A549 (cell line): ENCODE measurements around the gene KIAA0513. TPM values are rescaled to one million over a fixed set of nuclear protein-coding genes. Genes with fewer than 3 reads are reported as not detected.

ENCODE experiments used
- ATAC-seq, 2 experiments: fragments of 200-7000 bp in 1 of 2; fragments of >200 bp in 1 of 2; cut with Nextera tagmentation in 1 of 2; cut with Tn5 transposase in 1 of 2; 3 replicates each; pipeline versions ENCODE4 v1.8.0 to v1.9.1; 2018 to 2020; ENCODE audit warnings: mild to moderate bottlenecking in 1 of 2, moderate library complexity in 1 of 2
- CTCF ChIA-PET: fragments of 300-600 bp; sonication (Branson Sonifier 250); formaldehyde crosslinking; extraction: SDS; loops from one replicate; lab custom pipeline; 2021; ENCODE audit warnings: antibody characterized with exemption, inconsistent platforms; lab: Yijun Ruan, JAX
- POLR2A ChIA-PET: fragments of 350-600 bp; formaldehyde crosslinking; extraction: SDS; loops from one replicate; lab custom pipeline; 2021; ENCODE audit warnings: antibody characterized with exemption, inconsistent platforms; lab: Yijun Ruan, JAX
- DNase-seq, 2 experiments: peaks; one replicate each; pipeline versions ENCODE4 v3.0.0 to v3.0.0-alpha.2; 2011 to 2016; ENCODE audit warnings: low read depth in 1 of 2, low spot score in 1 of 2
- FAIRE-seq: peaks from 2 replicates; lab custom pipeline; 2011; peaks lifted over from hg19 to GRCh38; lab: Jason Lieb, UNC
- H3K27ac ChIP-seq, 2 experiments: fragments of >200 bp; sonication (Bioruptor Twin); formaldehyde crosslinking; 3 replicates each; pipeline ENCODE4 v1.5.1; 2016 to 2017
- H3K4me1 ChIP-seq: fragments of >200 bp; sonication (Bioruptor Twin); formaldehyde crosslinking; 3 replicates; pipeline ENCODE4 v1.6.1; 2016
- H3K4me2 ChIP-seq: fragments of >200 bp; sonication (Bioruptor Twin); formaldehyde crosslinking; 3 replicates; pipeline ENCODE4 v1.6.1; 2016
- H3K4me3 ChIP-seq: fragments of >200 bp; sonication (Bioruptor Twin); formaldehyde crosslinking; 3 replicates; pipeline ENCODE4 v1.5.1; 2016
- H3K9me3 ChIP-seq: fragments of >200 bp; sonication (Bioruptor Twin); formaldehyde crosslinking; 3 replicates; pipeline ENCODE4 v1.6.1; 2016
- BHLHE40 ChIP-seq: IDR thresholded peaks from 2 replicates; pipeline ENCODE4 v1.6.1; 2012; ENCODE audit warnings: low read depth, low read length, inconsistent platforms
- CBX2 ChIP-seq: fragments of 200-600 bp; sonication (generic); IDR thresholded peaks from 2 replicates; pipeline ENCODE4 v1.6.1; 2016; ENCODE audit warnings: low read depth, mild to moderate bottlenecking, borderline replicate concordance
- CEBPB ChIP-seq, 2 experiments: fragments of >200 bp in 1 of 2; sonication (Bioruptor Twin) in 1 of 2; formaldehyde crosslinking in 1 of 2; IDR thresholded peaks; 2 replicates each; pipeline ENCODE4 v1.6.1; 2012 to 2016
- CHD4 ChIP-seq: fragments of 200-600 bp; sonication (generic); IDR thresholded peaks from 2 replicates; pipeline ENCODE4 v1.6.1; 2016; ENCODE audit warnings: antibody characterized with exemption, mild to moderate bottlenecking, borderline replicate concordance
- EHMT2 ChIP-seq: fragments of 200-600 bp; sonication (generic); IDR thresholded peaks from 2 replicates; pipeline ENCODE4 v1.6.1; 2016; ENCODE audit warnings: antibody characterized with exemption, low read depth, mild to moderate bottlenecking, moderate library complexity
- GATA3 ChIP-seq: IDR thresholded peaks from 2 replicates; pipeline ENCODE4 v1.6.1; 2012; ENCODE audit warnings: borderline replicate concordance
- HDAC2 ChIP-seq: fragments of 200-600 bp; sonication (generic); IDR thresholded peaks from 2 replicates; pipeline ENCODE4 v1.6.1; 2016
- HOXB13 ChIP-seq: fragments of 250-450 bp; sonication (Bioruptor Pico); IDR thresholded peaks from 2 replicates; pipeline ENCODE4 v1.5.0; 2020; ENCODE audit warnings: low read depth, mild to moderate bottlenecking, moderate library complexity
- MYC ChIP-seq: IDR thresholded peaks from 2 replicates; pipeline ENCODE4 v1.6.1; 2012; ENCODE audit warnings: mild to moderate bottlenecking, inconsistent platforms, low read length, improper control_type of control experiment, borderline replicate concordance
- NR3C1 ChIP-seq: fragments of >200 bp; sonication (Bioruptor Twin); formaldehyde crosslinking; IDR thresholded peaks from 3 replicates; pipeline ENCODE4 v1.6.1; 2017
- PHF8 ChIP-seq: fragments of 200-600 bp; sonication (generic); IDR thresholded peaks from 2 replicates; pipeline ENCODE4 v1.6.1; 2016; ENCODE audit warnings: low read depth, mild to moderate bottlenecking, antibody characterized with exemption, moderate library complexity, borderline replicate concordance
- RARB ChIP-seq: fragments of 250-450 bp; sonication (Bioruptor Pico); IDR thresholded peaks from 2 replicates; pipeline ENCODE4 v1.8.0; 2021; ENCODE audit warnings: mild to moderate bottlenecking, moderate library complexity
- RNF2 ChIP-seq: fragments of 200-600 bp; sonication (generic); IDR thresholded peaks from 2 replicates; pipeline ENCODE4 v1.6.1; 2016; ENCODE audit warnings: low read depth, mild to moderate bottlenecking, antibody characterized with exemption, moderate library complexity, borderline replicate concordance
- TFCP2L1 ChIP-seq: fragments of 250-450 bp; sonication (Bioruptor Pico); IDR thresholded peaks from 2 replicates; pipeline ENCODE4 v1.5.0; 2021; ENCODE audit warnings: mild to moderate bottlenecking
- ZC3H11A ChIP-seq: fragments of 450-650 bp; IDR thresholded peaks from 2 replicates; pipeline ENCODE4 v1.6.1; 2014; ENCODE audit warnings: antibody characterized with exemption, mild to moderate bottlenecking
- ZNF302 ChIP-seq: fragments of 250-450 bp; sonication (Bioruptor Pico); IDR thresholded peaks from 2 replicates; pipeline ENCODE4 v1.9.0; 2021; ENCODE audit warnings: inconsistent platforms, mild to moderate bottlenecking, moderate library complexity
- ZSCAN20 ChIP-seq: fragments of 250-450 bp; sonication (Bioruptor Pico); IDR thresholded peaks from 2 replicates; pipeline ENCODE4 v1.8.0; 2022; ENCODE audit warnings: mild to moderate bottlenecking, moderate library complexity
- WGBS: methylation state at CpG from one replicate; pipeline ENCODE4 v1.1.6; 2017; ENCODE audit errors: missing lambda C conversion rate; 5-methylcytosine and 5-hydroxymethylcytosine counted together
- polyA plus RNA-seq, 4 experiments: library from polyadenylated mRNA; depleted of rRNA in 3 of 4; stranded (reverse); fragments of >200 nt; fragmentation: RNase III in 1 of 4; extraction: RNeasy Plus Mini Kit Qiagen cat#74134 plus additional on column Dnase treatment in 1 of 4; gene quantifications; 2 replicates in 3 of 4; 3 replicates in 1 of 4; pipeline ENCODE4 v1.2.3, GENCODE V29; 2011 to 2017
- TF ChIP-seq, protein P1 (sequence below): fragments of >200 bp; sonication (Bioruptor Twin); formaldehyde crosslinking; IDR thresholded peaks from 3 replicates; pipeline ENCODE4 v1.6.1; 2016

The KIAA0513 gene
- polyA plus RNA-seq, 2 of the 4 experiments (the other 2 are of a cell fraction) = 1.8 TPM

DNA sequence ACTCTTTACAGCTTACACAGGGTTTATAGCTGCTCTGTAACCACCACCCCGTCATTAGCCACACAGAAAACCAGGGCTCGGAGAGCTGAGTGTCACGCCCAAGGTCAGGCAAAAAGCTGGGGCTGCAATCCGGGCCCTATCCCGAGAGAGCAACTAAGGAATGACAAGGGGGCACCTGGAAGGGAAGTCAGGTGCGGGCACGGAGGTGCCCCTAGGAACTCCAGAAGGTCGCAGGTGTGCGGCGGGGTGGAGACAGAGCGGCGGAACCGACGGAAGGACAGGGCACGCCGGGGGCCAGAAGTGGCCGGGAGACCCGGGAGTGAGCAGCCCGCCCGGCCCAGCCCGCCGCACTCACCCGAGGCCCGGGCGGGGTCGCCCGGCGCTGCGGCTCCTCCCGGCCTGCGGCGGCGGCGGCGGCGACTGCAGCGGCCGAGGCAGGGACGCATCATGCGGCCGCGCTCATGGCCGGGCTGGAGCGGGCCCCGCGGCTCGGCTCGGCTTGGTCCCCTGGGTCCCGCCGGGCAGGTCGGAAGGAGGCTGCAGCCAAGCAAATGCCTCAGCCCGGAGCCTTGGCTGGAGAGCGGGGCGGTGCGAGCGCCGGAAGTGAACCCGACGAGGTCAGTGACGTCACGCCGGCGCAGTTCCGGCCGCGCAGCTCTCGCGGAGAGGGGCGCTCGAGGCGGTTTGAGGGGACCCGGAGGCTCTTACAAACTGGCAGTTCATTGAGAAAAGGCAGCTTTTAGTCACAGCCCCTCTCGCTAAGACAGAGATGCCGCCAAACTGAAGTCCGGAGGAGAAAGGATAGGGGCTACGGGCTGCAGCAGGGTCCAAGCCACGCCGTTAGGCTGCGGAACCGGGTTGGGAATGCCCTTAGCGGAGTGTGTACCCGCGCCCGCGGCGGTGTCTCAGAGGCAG lies 16.4 kb upstream of the KIAA0513 start, which contains the start of gene ZDHHC7 (continued):
- TF ChIP-seq CBX2 (no peak), HDAC2 (no peak)

GRCh38 chr16:85011846-85012284 lies 15.7 kb upstream of the KIAA0513 start:
- H3K9me3 ChIP-seq = no peaks in the 10 kb centered on the region
- H3K4me3 ChIP-seq = peak overlapping the region; percentile 87
- 25% methylated on average over 17 of the region's 17 CpGs for WGBS
- CTCF ChIA-PET = interaction anchor here (1.0 to 4.9 kb wide), 5 partner anchors 9 to 75 kb away, joined by 3 to 21 read pairs (median 4); no protein-coding TSS in a partner anchor
- H3K4me2 ChIP-seq = peak overlapping the region; percentile 89
- POLR2A ChIA-PET = interaction anchor here (1.0 to 2.1 kb wide), 4 partner anchors 15 to 75 kb away, joined by 3 to 16 read pairs (median 9); partner anchors contain the start of gene KIAA0513
- H3K4me1 ChIP-seq = peaks cover 25% of the 10 kb centered on the region
- ATAC-seq = no peak; a peak in 3 of 6 replicates
- peak overlapping the region; percentile 99 for H3K27ac ChIP-seq
- TF ChIP-seq TFCP2L1 (CRISPR knock-in tag) = 0 out of 2 replicates have a peak, but pooled peaks have one; percentile 28
- peak; percentile 81 for TF ChIP-seq CHD4
- 0 out of 2 replicates have a peak, but pooled peaks have one; percentile 5 for TF ChIP-seq PHF8
- TF ChIP-seq ZC3H11A = no peak
- no peak for DNase-seq
- no peak for FAIRE-seq

DNA sequence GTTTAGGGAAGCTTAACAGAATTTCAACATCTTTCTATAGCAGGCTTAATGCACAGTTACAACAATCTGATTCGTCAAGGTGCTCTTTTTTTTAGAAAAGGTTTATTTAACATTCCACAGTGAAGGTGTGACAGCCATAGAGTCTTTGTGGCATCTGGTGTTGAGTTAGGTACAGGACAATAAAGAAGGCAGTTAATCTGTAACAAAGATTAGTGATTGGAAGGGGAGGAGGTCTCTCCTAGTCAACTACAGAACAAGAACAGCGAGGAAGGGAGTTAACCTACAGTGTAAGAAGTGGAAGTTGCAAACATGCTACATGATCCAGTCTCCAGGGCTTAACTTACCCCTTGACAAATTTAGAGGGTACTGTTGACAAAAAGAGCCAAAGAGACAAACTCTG lies 13.3 kb upstream of the KIAA0513 start:
- no peaks in the 10 kb centered on the region for H3K9me3 ChIP-seq
- no peak overlapping the region for H3K27ac ChIP-seq
- POLR2A ChIA-PET = no interaction called here
- DNase-seq (no peak), FAIRE-seq (no peak), ATAC-seq (no peak)
- H3K4me3 ChIP-seq = no peak overlapping the region
- TF ChIP-seq BHLHE40 (no peak), HOXB13 (no peak), RARB (CRISPR knock-in tag) (no peak), EHMT2 (no peak), ZSCAN20 (CRISPR knock-in tag) (no peak), CEBPB (IDR thresholded peaks at IDR 0.05) (no peak), PHF8 (no peak), RNF2 (no peak), GATA3 (no peak), MYC (no peak), NR3C1 (no peak)
- TF ChIP-seq, protein P1, sequence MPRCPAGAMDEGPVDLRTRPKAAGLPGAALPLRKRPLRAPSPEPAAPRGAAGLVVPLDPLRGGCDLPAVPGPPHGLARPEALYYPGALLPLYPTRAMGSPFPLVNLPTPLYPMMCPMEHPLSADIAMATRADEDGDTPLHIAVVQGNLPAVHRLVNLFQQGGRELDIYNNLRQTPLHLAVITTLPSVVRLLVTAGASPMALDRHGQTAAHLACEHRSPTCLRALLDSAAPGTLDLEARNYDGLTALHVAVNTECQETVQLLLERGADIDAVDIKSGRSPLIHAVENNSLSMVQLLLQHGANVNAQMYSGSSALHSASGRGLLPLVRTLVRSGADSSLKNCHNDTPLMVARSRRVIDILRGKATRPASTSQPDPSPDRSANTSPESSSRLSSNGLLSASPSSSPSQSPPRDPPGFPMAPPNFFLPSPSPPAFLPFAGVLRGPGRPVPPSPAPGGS = no peak
- H3K4me2 ChIP-seq = no peak overlapping the region
- CTCF ChIA-PET = interaction anchor here (3.1 to 4.9 kb wide), 2 partner anchors 13 to 72 kb away, joined by 11 to 21 read pairs; partner anchors contain the start of gene KIAA0513
- peaks cover 16% of the 10 kb centered on the region for H3K4me1 ChIP-seq
- 72% methylated on average over 2 of the region's 2 CpGs for WGBS

- no peak for FAIRE-seq
- H3K9me3 ChIP-seq = no peaks in the 10 kb centered on the region
- ChIA-PET CTCF (interaction anchor here (0.5 to 3.1 kb wide), 7 partner anchors 9 to 289 kb away, joined by 3 to 11 read pairs (median 7); partner anchors contain the start of gene KIAA0513), POLR2A (interaction anchor here (0.7 kb wide), 1 partner anchor 21 kb away, joined by 3 read pairs; no protein-coding TSS in a partner anchor)
- no peak overlapping the region for H3K4me3 ChIP-seq
- no peak overlapping the region for H3K4me2 ChIP-seq
- no peak overlapping the region for H3K27ac ChIP-seq
- 93% methylated on average over 5 of the region's 5 CpGs for WGBS
- DNase-seq = no peak
- no peak for ATAC-seq
- H3K4me1 ChIP-seq = peaks cover 6% of the 10 kb centered on the region; the same call in 1 of the 3 replicates
- no peak for TF ChIP-seq ZNF302 (CRISPR knock-in tag)
- TF ChIP-seq CEBPB (IDR thresholded peaks at IDR 0.05) = no peak
These were observed 12.0 kb upstream of the KIAA0513 start for GRCh38 chr16:85015481-85016187.
